Activated naive CD8-positive, alpha-beta T cell treated with anti-CD3 and anti-CD28 coated beads, Interleukin-2, amount 50 U/mL, for 24 hours (primary cell): ENCODE measurements around the gene NEK11.
"Not testable (repeated sequence)": the region's sequence is repeated elsewhere in the genome, so short reads cannot be mapped to it uniquely, and the experiment has no call there.

Experiments used
- ATAC-seq: fragments of 150-1000 bp; cut with Tn5 transposase; one replicate; pipeline ENCODE4 v1.10.0; 2021
- DNase-seq: peaks from one replicate; pipeline ENCODE4 v3.0.0; 2021
- H3K27ac Mint-ChIP-seq: one replicate; pipeline ENCODE4 v1.8.0; 2021; ENCODE audit warnings: mild to moderate bottlenecking, mixed read lengths
- H3K27me3 Mint-ChIP-seq: one replicate; pipeline ENCODE4 v1.8.0; 2021; ENCODE audit warnings: mixed read lengths
- H3K36me3 Mint-ChIP-seq: one replicate; pipeline ENCODE4 v1.8.0; 2021; ENCODE audit warnings: low read depth, mixed read lengths
- H3K4me1 Mint-ChIP-seq: one replicate; pipeline ENCODE4 v1.8.0; 2021; ENCODE audit warnings: mixed read lengths
- H3K4me3 Mint-ChIP-seq: one replicate; pipeline ENCODE4 v1.8.0; 2021; ENCODE audit warnings: mild to moderate bottlenecking, moderate library complexity, mixed read lengths
- H3K9me3 Mint-ChIP-seq: one replicate; pipeline ENCODE4 v1.8.0; 2021; ENCODE audit warnings: mixed read lengths

The NEK11 gene

DNA sequence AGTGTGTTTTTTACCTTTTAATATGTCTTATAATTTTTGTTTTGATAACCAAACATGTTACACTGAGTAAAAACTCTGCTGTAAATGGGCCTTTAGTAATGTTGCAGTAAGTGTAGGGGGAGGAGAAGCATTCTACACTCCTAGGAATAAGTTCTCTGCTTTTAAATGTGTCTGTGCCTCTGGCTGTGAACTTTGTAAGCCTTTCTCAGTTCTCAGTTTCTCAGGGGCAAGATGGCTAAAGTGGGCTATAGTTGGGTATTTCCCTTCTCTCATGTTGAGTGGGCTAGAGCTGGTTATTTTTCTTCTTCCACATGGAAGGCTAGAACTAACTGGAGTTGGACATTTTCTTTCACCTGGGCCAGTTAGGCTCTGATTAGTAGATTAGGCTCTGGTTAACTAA, 279.6 kb downstream of the NEK11 start:
- Mint-ChIP-seq H3K4me1 (no peaks in the 10 kb centered on the region), H3K27ac (no peak overlapping the region), H3K9me3 (no peaks in the 10 kb centered on the region), H3K27me3 (peaks cover 3% of the 10 kb centered on the region), H3K36me3 (no peaks in the 10 kb centered on the region), H3K4me3 (no peak overlapping the region)
- DNase-seq (no peak), ATAC-seq (no peak)

DNA sequence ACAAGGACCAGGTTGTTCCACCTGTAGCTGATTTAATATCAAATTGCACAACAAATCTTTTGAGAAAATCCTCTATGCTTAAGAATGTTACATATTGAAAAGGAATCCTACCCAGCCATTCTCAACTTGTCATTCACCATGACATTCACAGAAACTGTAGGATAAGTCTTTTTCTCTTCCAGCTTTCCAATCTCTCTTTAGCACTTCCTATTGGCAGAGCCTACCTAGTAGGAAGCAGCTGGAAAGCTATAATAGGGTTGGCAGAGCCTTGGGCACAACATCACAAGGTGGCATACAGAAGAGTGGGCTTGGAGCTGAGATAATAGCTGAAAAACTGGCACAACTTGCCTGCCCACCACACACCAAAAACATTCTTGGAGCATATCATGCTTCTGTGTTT, 287.6 kb downstream of the NEK11 start:
- Mint-ChIP-seq H3K4me1 (no peaks in the 10 kb centered on the region), H3K36me3 (no peaks in the 10 kb centered on the region), H3K27me3 (peaks cover 9% of the 10 kb centered on the region), H3K9me3 (no peaks in the 10 kb centered on the region), H3K27ac (no peak overlapping the region), H3K4me3 (no peak overlapping the region)
- no peak for DNase-seq
- ATAC-seq, result no peak

DNA sequence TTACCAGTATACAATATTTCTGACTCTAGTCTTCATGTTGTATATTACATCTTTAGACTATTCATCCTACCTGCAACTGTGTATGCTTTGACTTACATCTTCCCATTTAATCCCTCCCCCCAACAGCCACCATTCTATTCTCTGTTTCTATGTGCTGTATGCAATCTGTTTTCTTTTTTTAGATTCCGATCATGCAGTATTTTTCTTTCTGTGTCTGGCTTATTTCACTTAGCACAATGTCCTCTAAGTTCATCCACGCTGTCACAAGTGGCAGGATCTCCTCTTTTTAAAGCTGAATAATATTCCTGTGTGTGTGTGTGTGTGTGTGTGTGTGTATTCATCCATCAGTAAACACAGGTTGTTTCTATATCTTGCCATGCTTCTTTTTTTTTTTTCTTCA, 288.5 kb downstream of the NEK11 start:
- H3K9me3 Mint-ChIP-seq, result no peaks in the 10 kb centered on the region

DNA sequence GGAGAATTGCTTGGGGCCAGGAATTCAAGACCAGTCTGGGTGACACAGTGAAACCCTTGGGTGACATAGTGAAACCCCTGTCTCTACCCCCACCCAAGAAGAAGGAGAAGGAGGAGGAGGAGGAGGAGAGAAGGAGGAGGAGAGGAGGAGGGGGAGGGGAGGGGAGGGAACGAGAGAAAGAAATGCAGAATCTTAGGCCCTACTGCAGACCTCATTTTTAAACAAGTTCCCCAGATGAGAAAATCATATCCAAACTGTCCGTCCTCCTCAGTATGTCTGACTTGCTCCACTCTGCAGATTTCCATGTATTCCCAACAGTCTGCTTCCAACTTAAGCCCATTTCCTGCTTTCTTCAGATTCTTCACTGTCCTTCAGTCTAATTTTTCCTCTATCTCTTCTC, 291.0 kb downstream of the NEK11 start:
- H3K4me3 Mint-ChIP-seq, result no peak overlapping the region
- no peak overlapping the region for H3K27ac Mint-ChIP-seq
- ATAC-seq (no peak), DNase-seq (no peak)
- no peaks in the 10 kb centered on the region for H3K4me1 Mint-ChIP-seq
- peaks cover 9% of the 10 kb centered on the region for H3K27me3 Mint-ChIP-seq
- H3K36me3 Mint-ChIP-seq, result no peaks in the 10 kb centered on the region
- no peaks in the 10 kb centered on the region for H3K9me3 Mint-ChIP-seq

More for the DNA sequence above, 288.5 kb downstream of the NEK11 start:
- H3K27ac Mint-ChIP-seq, result no peak overlapping the region
- no peak overlapping the region for H3K4me3 Mint-ChIP-seq
- H3K4me1 Mint-ChIP-seq, result no peaks in the 10 kb centered on the region
- DNase-seq (no peak), ATAC-seq (no peak)
- no peaks in the 10 kb centered on the region for H3K36me3 Mint-ChIP-seq
- peaks cover 9% of the 10 kb centered on the region for H3K27me3 Mint-ChIP-seq

DNA sequence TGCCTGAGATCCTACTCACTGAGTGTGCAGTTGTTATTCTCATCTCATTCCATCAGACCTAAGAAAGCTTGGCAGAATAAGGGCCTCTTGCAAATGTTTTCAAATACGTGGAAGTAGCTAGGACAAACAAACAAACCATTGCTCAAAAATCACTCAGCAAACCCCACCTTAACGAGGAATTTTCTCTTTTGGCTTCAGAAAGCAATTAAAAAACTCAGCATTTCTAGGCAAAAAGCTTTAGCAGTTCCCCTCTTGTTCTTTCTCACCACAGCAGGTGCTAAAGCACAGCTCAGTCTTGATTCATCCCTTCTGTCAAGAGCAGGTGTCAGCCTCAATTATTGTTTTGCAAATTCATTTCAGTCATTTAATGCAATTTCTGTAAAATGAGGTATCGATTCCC, 296.3 kb downstream of the NEK11 start:
- H3K36me3 Mint-ChIP-seq, result no peaks in the 10 kb centered on the region
- H3K27ac Mint-ChIP-seq, result no peak overlapping the region
- no peaks in the 10 kb centered on the region for H3K4me1 Mint-ChIP-seq
- H3K27me3 Mint-ChIP-seq, result peaks cover 1% of the 10 kb centered on the region
- ATAC-seq (no peak), DNase-seq (no peak)
- H3K4me3 Mint-ChIP-seq, result no peak overlapping the region
- no peaks in the 10 kb centered on the region for H3K9me3 Mint-ChIP-seq

DNA sequence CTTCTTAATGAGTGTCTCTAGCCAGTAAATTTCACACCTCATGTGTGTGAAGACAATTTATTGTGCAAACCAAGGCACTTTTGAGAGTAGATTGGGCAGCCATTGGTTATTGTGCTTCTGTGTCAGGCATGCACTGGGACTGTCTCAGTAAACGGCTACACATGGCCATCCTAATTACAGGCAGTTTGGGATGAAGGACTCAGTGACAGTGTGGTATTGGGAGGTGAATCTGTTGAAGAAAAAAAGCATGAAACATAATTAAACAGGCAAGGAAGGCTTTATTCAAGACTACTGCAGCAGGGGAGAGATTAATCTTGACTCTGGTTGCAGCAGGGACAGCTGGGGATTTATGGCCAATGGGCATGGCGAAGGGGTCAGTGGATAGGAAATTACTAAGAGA, 297.1 kb downstream of the NEK11 start:
- Mint-ChIP-seq H3K9me3 (no peaks in the 10 kb centered on the region), H3K27ac (no peak overlapping the region), H3K27me3 (no peaks in the 10 kb centered on the region), H3K4me1 (no peaks in the 10 kb centered on the region), H3K4me3 (no peak overlapping the region), H3K36me3 (no peaks in the 10 kb centered on the region)
- DNase-seq (no peak), ATAC-seq (no peak)

DNA sequence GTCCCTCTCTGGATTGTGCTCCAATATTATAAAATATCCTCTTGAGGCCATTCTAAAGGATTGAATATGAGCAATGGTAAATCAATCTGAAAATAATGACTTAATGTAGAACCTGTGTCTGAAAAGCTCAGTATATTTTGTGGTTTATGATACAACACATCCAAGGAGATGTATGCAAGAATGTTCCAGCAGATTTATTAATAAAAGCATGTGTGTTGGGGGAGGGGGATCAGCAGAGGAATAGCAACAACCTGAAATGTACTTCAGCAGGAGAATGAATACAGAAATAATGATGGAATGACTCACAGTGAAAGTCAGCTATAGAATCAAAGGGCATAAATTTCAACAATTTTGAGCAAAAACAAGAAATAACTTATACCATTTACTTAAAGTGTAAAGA, 298.2 kb downstream of the NEK11 start:
- Mint-ChIP-seq H3K9me3 (no peaks in the 10 kb centered on the region), H3K36me3 (no peaks in the 10 kb centered on the region), H3K27me3 (no peaks in the 10 kb centered on the region), H3K4me3 (no peak overlapping the region), H3K27ac (no peak overlapping the region), H3K4me1 (no peaks in the 10 kb centered on the region)
- DNase-seq, result no peak
- no peak for ATAC-seq

DNA sequence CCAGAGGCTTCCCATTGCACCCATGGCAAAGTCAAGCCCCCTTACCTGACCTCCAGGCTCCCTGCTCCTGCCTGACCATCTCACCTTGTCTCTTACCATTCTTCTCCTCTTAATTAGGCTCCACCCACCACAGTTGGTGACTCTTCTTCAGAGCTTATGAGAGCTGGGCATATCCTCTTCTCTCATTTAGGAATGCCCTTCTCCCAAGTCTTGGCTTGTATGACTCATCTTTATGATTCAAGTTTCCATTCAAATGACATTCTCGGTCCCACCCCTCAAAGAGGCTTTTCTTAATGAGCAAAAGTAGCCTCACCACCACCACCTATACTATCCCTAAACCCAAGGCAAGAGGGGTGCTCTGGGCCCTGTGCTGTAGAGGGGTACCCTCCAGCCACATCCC, 299.6 kb downstream of the NEK11 start:
- Mint-ChIP-seq H3K27ac (no peak overlapping the region), H3K9me3 (no peaks in the 10 kb centered on the region), H3K36me3 (no peaks in the 10 kb centered on the region), H3K27me3 (no peaks in the 10 kb centered on the region), H3K4me1 (no peaks in the 10 kb centered on the region), H3K4me3 (no peak overlapping the region)
- DNase-seq (no peak), ATAC-seq (no peak)

DNA sequence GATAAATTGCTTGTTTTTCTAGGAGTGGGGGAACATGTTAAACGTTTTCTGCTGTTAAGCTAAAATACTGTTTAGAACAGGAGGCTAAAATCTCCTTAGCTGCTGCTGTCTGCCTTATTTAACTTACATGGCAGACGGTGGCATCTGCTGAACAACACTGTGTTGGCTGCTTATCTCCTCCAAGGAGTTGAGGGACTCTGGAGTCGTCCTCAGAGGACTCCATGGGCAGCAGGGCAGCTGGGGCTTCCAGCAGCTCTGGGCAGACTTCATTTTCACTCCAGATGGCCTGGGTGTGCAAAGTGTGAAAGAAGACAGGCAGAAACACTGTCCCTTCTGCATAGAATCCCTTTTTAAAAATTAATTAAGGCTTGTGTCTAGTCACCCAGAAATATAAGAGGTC, 302.0 kb downstream of the NEK11 start:
- H3K4me3 Mint-ChIP-seq, result no peak overlapping the region
- no peaks in the 10 kb centered on the region for H3K36me3 Mint-ChIP-seq
- H3K4me1 Mint-ChIP-seq, result no peaks in the 10 kb centered on the region
- H3K9me3 Mint-ChIP-seq, result no peaks in the 10 kb centered on the region
- no peak for ATAC-seq
- DNase-seq, result no peak
- H3K27ac Mint-ChIP-seq, result no peak overlapping the region
- no peaks in the 10 kb centered on the region for H3K27me3 Mint-ChIP-seq

DNA sequence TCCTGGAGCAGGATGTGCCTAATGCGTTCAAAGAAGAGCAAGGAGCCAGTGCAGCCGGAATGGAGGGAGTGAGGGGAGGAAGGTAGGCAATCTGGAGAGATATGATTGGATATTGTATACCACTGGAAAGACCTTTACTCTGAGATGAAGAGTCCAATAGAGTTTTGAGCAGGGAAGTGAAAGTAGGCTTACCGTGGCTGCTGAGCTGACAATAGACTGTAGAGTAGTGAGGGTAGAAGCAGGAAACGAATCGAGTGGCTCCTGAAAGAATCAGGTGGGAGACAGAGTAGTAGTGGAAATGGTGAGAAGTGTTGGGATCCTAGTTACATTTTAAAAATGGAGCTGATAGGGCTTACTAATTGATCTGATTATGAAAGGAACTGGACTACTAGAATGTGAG, 303.1 kb downstream of the NEK11 start:
- H3K4me3 Mint-ChIP-seq, result no peak overlapping the region
- H3K4me1 Mint-ChIP-seq, result no peaks in the 10 kb centered on the region
- ATAC-seq (no peak), DNase-seq (no peak)
- no peaks in the 10 kb centered on the region for H3K36me3 Mint-ChIP-seq
- H3K27ac Mint-ChIP-seq, result no peak overlapping the region
- no peaks in the 10 kb centered on the region for H3K9me3 Mint-ChIP-seq
- H3K27me3 Mint-ChIP-seq, result peaks cover 2% of the 10 kb centered on the region

DNA sequence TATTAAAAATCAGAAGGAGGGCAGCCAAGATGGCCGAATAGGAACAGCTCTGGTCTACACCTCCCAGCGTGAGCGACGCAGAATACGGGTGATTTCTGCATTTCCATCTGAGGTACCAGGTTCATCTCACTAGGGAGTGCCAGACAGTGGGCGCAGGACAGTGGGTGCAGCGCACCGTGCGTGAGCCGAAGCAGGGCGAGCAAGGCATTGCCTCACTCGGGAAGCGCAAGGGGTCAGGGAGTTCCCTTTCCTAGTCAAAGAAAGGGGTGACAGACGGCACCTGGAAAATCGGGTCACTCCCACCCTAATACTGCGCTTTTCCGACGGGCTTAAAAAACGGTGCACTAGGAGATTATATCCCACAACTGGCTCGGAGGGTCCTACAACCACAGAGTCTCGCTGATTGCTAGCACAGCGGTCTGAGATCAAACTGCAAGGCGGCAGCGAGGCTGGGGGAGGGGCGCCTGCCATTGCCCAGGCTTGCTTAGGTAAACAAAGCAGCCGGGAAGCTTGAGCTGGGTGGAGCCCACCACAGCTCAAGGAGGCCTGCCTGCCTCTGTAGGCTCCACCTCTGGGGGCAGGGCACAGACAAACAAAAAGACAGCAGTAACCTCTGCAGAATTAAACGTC, 304.9 kb downstream of the NEK11 start:
- DNase-seq, result not testable (repeated sequence)

DNA sequence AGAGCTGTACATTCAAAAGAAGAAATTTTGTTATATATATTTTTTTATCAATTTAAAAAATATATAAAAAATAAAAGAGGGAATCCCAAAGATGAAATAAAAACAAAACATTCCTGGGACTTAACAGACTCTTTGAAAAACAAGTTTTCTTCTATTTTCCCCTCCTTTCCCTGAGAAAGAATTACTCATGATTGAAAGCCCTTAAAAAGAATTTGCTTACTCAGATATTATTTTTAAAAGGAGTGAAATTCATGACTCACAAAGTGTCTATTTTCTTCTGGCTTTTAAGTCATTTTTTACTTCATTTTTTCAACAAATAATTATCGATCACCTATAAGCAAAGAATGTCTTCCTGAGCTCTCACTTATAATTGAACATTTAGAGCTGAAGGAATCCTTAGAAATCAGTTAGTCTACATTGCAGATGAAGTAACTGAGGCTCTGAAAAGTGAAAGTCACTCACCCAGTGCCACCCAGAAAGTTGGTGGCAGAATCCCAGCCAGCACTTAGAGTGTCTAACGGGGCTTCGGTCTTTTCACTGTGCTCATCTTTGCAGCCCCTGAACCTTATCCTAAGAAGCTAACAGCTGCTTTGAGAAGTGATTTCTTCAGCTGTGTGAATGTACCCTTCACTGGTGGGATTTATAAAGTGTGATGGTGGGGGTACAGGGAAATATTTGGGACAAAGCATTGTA, 312.4 kb downstream of the NEK11 start:
- Mint-ChIP-seq H3K27ac (no peak overlapping the region), H3K4me1 (no peaks in the 10 kb centered on the region), H3K27me3 (peaks cover 2% of the 10 kb centered on the region), H3K4me3 (no peak overlapping the region), H3K36me3 (no peaks in the 10 kb centered on the region), H3K9me3 (peaks cover 8% of the 10 kb centered on the region)
- DNase-seq (no peak), ATAC-seq (no peak)

More for the DNA sequence above, 304.9 kb downstream of the NEK11 start:
- not testable (repeated sequence) for H3K27me3 Mint-ChIP-seq, H3K4me3 Mint-ChIP-seq, H3K4me1 Mint-ChIP-seq, ATAC-seq, H3K27ac Mint-ChIP-seq, H3K36me3 Mint-ChIP-seq, H3K9me3 Mint-ChIP-seq

DNA sequence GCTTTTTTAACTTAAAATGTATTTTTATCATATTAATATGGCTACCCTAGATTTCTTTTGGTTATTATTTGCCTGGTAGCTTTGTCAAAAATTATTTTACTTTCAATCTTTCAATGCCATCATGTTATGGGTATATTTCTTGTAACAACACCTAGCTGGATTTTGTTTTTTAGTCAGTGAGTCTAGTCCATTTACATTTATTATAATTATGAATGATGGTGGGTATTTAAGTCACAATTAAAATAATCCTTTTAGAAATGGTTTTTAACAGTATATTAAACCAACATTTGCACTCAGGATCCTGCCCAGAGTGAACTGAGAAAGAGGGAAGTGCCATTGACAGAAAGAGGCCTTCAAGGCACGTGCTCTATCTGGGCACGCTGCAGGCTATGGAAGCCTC, 315.1 kb downstream of the NEK11 start:
- ATAC-seq (no peak), DNase-seq (no peak)
- Mint-ChIP-seq H3K27me3 (no peaks in the 10 kb centered on the region), H3K36me3 (no peaks in the 10 kb centered on the region), H3K9me3 (peaks cover 13% of the 10 kb centered on the region), H3K4me3 (no peak overlapping the region), H3K27ac (no peak overlapping the region), H3K4me1 (no peaks in the 10 kb centered on the region)

DNA sequence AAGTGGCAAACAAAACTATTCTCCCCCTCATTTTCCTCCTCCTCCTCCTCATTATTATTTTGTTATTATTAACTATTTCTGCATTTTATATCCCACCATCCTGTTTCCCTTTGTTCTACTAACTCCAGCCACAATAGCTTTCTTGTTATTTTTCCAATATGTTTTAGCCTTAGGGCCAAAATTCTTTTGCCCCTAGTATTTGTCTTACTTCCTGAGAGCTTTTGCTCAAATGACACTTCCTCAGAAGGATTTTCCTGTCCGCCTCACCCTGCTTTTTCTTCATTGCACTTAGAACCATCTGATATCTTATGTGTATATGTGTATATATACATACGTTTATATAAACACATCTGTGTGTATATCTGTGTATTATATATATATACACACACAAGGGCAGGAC, 322.2 kb downstream of the NEK11 start:
- no peak overlapping the region for H3K4me3 Mint-ChIP-seq
- H3K9me3 Mint-ChIP-seq, result peaks cover 7% of the 10 kb centered on the region
- H3K4me1 Mint-ChIP-seq, result no peaks in the 10 kb centered on the region
- no peaks in the 10 kb centered on the region for H3K27me3 Mint-ChIP-seq
- no peak for ATAC-seq
- no peak for DNase-seq
- H3K27ac Mint-ChIP-seq, result no peak overlapping the region
- H3K36me3 Mint-ChIP-seq, result no peaks in the 10 kb centered on the region

DNA sequence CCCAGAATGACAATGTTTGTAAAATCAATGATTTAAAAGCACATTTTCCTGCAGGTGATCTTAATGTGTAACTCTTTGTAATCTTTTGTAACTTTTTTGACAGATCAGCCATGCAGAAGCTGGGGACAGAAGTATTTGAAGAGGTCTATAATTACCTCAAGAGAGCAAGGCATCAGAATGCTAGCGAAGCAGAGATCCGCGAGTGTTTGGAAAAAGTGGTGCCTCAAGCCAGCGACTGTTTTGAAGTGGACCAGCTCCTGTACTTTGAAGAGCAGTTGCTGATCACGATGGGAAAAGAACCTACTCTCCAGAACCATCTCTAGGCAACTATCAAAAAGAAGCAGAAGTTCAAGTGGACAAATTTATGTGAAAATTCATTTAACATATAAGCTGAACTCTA, 322.8 kb downstream of the NEK11 start:
- Mint-ChIP-seq H3K9me3 (peaks cover 1% of the 10 kb centered on the region), H3K4me1 (no peaks in the 10 kb centered on the region), H3K36me3 (no peaks in the 10 kb centered on the region), H3K27ac (no peak overlapping the region), H3K4me3 (no peak overlapping the region), H3K27me3 (no peaks in the 10 kb centered on the region)
- no peak for ATAC-seq
- no peak for DNase-seq

DNA sequence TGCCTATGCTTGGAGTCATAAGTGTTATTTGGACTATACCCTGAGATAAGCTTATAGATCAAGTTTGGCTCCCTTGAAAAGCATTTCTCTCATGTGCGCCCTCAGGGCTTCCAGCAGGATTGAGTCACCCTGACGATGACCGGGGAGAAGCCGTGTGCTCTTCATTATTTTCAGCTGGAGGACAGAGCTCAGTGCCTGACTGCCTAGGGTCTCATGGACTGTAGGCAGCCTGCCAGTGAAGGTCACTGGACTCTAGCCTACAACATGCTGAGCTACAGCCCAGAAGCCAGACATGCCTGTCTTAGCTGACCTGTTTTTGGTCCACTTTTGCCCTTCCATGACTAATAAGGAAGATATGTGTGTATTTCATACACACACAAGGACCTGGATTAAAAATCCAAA, 323.3 kb downstream of the NEK11 start:
- no peaks in the 10 kb centered on the region for H3K4me1 Mint-ChIP-seq
- DNase-seq, result no peak
- no peaks in the 10 kb centered on the region for H3K36me3 Mint-ChIP-seq
- H3K4me3 Mint-ChIP-seq, result no peak overlapping the region
- no peaks in the 10 kb centered on the region for H3K27me3 Mint-ChIP-seq
- ATAC-seq, result no peak
- H3K9me3 Mint-ChIP-seq, result no peaks in the 10 kb centered on the region
- no peak overlapping the region for H3K27ac Mint-ChIP-seq
